Lung (tissue), 12 donors: ENCODE measurements around the gene KIAA1671. TPM values are rescaled to one million over a fixed set of nuclear protein-coding genes. Genes with fewer than 3 reads are reported as not detected.

ENCODE experiments used
- ATAC-seq: fragments of 200-7000 bp; cut with Tn5 transposase; one replicate; pipeline ENCODE4 v1.9.1; 2020; ENCODE audit warnings: moderate number of reproducible peaks; ENCODE audit not compliant: insufficient read depth, low FRiP score
- DNase-seq, 3 donors: peaks; one replicate each; pipeline ENCODE4 v3.0.0-alpha.2; 2013 to 2017
- H3K27ac ChIP-seq, 2 donors: one replicate each; pipeline ENCODE4 v1.5.1; 2013; ENCODE audit warnings: mild to moderate bottlenecking in 2 of 2, moderate library complexity in 2 of 2, control low read depth in 1 of 2, inconsistent platforms in 1 of 2, low read depth in 1 of 2, low read length in 1 of 2
- H3K27me3 ChIP-seq, 3 donors: one replicate each; pipeline ENCODE4 v1.5.1; 2013; ENCODE audit warnings: low read length in 2 of 3; ENCODE audit not compliant: control insufficient read depth in 3 of 3, insufficient read depth in 3 of 3
- H3K36me3 ChIP-seq, 4 donors: one replicate each; pipeline ENCODE4 v1.5.1; 2013; ENCODE audit warnings: low read length in 4 of 4, mild to moderate bottlenecking in 1 of 4, moderate library complexity in 1 of 4; ENCODE audit not compliant: control insufficient read depth in 4 of 4, insufficient read depth in 4 of 4
- H3K4me1 ChIP-seq, 5 donors: one replicate each; pipeline ENCODE4 v1.5.1; 2013; ENCODE audit warnings: low read length in 5 of 5, mild to moderate bottlenecking in 2 of 5, moderate library complexity in 1 of 5; ENCODE audit not compliant: control insufficient read depth in 5 of 5, insufficient read depth in 5 of 5
- H3K4me3 ChIP-seq: one replicate; pipeline ENCODE4 v1.5.1; 2013; ENCODE audit warnings: mild to moderate bottlenecking, control low read depth, moderate library complexity
- H3K9ac ChIP-seq, 2 donors: one replicate each; pipeline ENCODE4 v1.5.1; 2013; ENCODE audit warnings: low read length in 2 of 2, control low read depth in 1 of 2; ENCODE audit not compliant: insufficient read depth in 1 of 2
- H3K9me3 ChIP-seq, 4 donors: one replicate each; pipeline ENCODE4 v1.5.1; 2013; ENCODE audit warnings: low read length in 3 of 4, mild to moderate bottlenecking in 1 of 4, moderate library complexity in 1 of 4; ENCODE audit not compliant: control insufficient read depth in 4 of 4, insufficient read depth in 3 of 4
- WGBS, 2 donors: extraction: QIAGEN DNeasy Blood & Tissue Kit; methylation state at CpG; one replicate each; pipeline ENCODE4 v1.1.7; 2013; 5-methylcytosine and 5-hydroxymethylcytosine counted together
- polyA plus RNA-seq, 2 donors: library from polyadenylated mRNA; stranded (reverse); fragments of 200-250 nt; gene quantifications; one replicate each; pipeline ENCODE4 v1.2.1, GENCODE V29; 2013
- total RNA-seq, 2 donors: library from RNA; depleted of rRNA in 1 of 2; stranded (reverse); fragments of >200 nt in 1 of 2; gene quantifications; one replicate each; pipeline ENCODE4 v1.2.1, GENCODE V29; 2014 to 2021
- TF ChIP-seq, protein P1 (sequence below): IDR thresholded peaks from 2 replicates; pipeline ENCODE4 v1.5.1; 2012; ENCODE audit warnings: mild to moderate bottlenecking; ENCODE audit errors: control extremely low read depth, extremely low read depth
- donor health status: control.
- donor health status: control.
- donor health status: Bipolar disorder and iron deficiency.
- donor health status: healthy.
- donor health status: DM: yes; HTN: yes; CAD: no.

The KIAA1671 gene
- total and polyA plus RNA-seq, 4 donors = 7.6 to 44.6 (median 24.0) TPM

DNA sequence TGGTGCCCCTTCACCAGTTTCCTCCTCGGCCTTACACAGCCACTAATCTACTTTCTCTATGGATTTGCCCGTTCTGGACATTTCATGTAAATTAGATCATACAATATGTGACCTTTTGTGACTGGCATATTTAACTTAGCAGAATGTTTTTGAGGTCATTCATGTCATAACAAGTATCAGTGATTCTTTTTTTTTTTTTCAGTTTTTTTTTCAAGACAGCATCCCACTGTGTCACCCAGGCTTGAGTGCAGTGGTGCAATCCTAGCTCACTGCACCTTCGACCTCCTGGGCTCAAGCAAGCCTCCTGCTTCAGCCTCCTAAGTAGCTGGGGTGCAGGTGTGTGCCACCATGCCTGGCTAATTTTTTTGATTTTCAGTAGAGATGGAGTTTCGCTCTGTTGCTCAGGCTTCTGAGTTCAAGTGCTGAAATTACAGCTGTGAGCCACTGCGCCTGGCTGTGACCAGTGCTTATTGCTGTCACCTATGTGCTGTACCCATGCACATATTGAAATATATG lies 22.7 kb downstream of the KIAA1671 start:
- Histone ChIP-seq H3K27ac (no peak overlapping the region), H3K4me3 (no peak overlapping the region), H3K9me3 (peaks cover 0 to 2% (median 0%) of the 10 kb centered on the region in 4 donors), H3K27me3 (no peaks in the 10 kb centered on the region), H3K9ac (no peak overlapping the region), H3K4me1 (peaks cover 0 to 23% (median 11%) of the 10 kb centered on the region in 5 donors), H3K36me3 (no peaks in the 10 kb centered on the region)
- 87 to 90% methylated on average over 5 of the region's 5 CpGs for WGBS, 2 donors
- no peak for ATAC-seq
- TF ChIP-seq, protein P1, sequence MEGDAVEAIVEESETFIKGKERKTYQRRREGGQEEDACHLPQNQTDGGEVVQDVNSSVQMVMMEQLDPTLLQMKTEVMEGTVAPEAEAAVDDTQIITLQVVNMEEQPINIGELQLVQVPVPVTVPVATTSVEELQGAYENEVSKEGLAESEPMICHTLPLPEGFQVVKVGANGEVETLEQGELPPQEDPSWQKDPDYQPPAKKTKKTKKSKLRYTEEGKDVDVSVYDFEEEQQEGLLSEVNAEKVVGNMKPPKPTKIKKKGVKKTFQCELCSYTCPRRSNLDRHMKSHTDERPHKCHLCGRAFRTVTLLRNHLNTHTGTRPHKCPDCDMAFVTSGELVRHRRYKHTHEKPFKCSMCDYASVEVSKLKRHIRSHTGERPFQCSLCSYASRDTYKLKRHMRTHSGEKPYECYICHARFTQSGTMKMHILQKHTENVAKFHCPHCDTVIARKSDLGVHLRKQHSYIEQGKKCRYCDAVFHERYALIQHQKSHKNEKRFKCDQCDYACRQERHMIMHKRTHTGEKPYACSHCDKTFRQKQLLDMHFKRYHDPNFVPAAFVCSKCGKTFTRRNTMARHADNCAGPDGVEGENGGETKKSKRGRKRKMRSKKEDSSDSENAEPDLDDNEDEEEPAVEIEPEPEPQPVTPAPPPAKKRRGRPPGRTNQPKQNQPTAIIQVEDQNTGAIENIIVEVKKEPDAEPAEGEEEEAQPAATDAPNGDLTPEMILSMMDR = no peak
- no peak for DNase-seq

DNA sequence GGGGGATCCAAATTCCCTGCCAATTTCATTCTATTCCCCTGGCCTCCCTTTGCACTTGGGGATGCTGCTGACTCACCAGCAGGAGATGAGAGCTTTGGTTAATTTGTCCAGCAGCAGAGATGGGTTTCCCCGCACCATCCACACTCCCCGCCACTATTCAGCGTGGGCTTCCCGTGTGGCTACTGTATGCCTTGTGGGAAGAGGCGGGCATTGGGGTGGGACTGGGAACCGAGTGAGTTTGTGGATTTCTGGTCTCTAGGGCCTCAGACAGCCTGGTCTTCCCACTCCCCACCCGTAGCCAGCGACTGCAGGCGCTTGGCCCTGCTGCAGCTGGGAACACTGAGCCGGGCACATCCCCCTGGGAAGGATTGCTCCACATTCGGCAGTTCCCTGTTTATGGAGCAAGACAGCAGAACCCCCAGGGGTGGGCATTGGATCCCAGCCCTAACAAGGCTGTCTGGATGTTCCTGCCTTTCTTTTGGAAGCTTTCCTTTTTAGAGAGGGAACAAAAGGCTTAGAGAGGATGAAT lies 23.4 kb downstream of the KIAA1671 start:
- H3K4me3 ChIP-seq = no peak overlapping the region

DNA sequence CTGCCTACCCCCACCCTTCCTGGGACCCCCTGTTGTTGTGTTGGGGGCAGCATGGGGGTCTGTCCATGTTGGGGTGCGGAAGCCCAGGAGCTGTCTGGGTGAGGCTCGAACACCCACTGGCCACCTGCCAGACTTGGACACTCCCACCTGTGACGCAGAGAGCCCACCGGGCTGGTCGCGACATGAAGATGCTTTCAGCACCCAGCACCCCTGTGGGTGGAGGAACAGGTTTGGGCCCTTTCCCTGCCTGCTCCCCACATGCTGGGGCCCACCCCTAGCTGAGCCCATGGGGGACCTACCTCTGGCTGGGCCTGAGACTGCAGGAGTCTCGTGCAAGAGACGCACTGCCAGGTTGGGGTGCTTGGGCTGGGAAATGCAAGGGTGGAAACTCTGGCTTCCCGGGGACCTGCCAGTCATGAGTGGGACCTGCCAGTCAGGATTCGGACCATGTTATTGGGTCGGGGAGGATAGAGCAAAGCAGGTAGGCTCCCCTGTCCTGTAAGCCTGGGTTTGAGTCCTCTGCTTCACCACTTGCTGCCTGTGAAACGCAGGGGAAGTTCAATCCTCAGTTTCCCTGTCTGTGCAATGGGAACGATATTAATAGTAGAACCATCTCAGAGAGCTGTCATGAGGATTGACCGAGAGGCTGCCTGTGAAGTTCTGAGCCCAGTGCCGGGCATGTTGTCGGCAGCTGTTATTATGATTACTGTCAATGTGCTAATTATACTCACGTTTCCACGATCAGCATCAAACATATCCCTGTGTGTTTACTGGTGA lies 24.1 kb downstream of the KIAA1671 start:
- H3K9ac ChIP-seq = peak overlapping the region; percentile 25 to 26
- H3K4me1 ChIP-seq = peaks cover 0 to 25% (median 11%) of the 10 kb centered on the region in 5 donors
- peak overlapping the region; percentile 24 to 88 for H3K27ac ChIP-seq
- TF ChIP-seq, protein P1 = no peak
- 75 to 78% methylated on average over 18 of the region's 18 CpGs for WGBS, 2 donors
- peak in 1 of 3 donors; percentile 20 for DNase-seq
- no peak overlapping the region for H3K4me3 ChIP-seq
- no peaks in the 10 kb centered on the region for H3K36me3 ChIP-seq
- H3K9me3 ChIP-seq = peaks cover 0 to 2% (median 0%) of the 10 kb centered on the region in 4 donors
- no peak for ATAC-seq
- no peaks in the 10 kb centered on the region for H3K27me3 ChIP-seq

More for the DNA sequence above, 23.4 kb downstream of the KIAA1671 start:
- H3K9me3 ChIP-seq = peaks cover 0 to 2% (median 0%) of the 10 kb centered on the region in 4 donors
- peak overlapping the region in 1 of 2 donors; percentile 25 for H3K9ac ChIP-seq
- DNase-seq (no peak), ATAC-seq (no peak)
- H3K27me3 ChIP-seq = no peaks in the 10 kb centered on the region
- H3K36me3 ChIP-seq = no peaks in the 10 kb centered on the region
- H3K4me1 ChIP-seq = peaks cover 0 to 23% (median 11%) of the 10 kb centered on the region in 5 donors
- TF ChIP-seq, protein P1 = no peak
- peak overlapping the region; percentile 24 to 52 for H3K27ac ChIP-seq
- 60 to 77% methylated on average over 11 of the region's 11 CpGs for WGBS, 2 donors
